SK-N-MC (cell line): ENCODE data around the gene NDNF.

ENCODE experiments used
- EZH2 ChIP-seq: fragments of 200-600 bp; sonication (generic); IDR thresholded peaks from one replicate; pipeline ENCODE4 v1.6.1; 2017; ENCODE audit warnings: antibody characterized with exemption
- POLR2AphosphoS5 ChIP-seq: IDR thresholded peaks from 2 replicates; pipeline ENCODE4 v1.6.1; 2012; ENCODE audit warnings: mild to moderate bottlenecking, low read depth, low read length, borderline replicate concordance

- TF ChIP-seq POLR2AphosphoS5 = no peak
- no peak for TF ChIP-seq EZH2
Observed at GRCh38 chr4:121014544-121014943, 57.8 kb downstream of the NDNF start.
